Right hindlimb (tissue), 1 donor: ENCODE data around the gene PTGS1.
"Not testable (repeated sequence)": the region's sequence is repeated elsewhere in the genome, so short reads cannot be mapped to it uniquely, and the experiment has no call there.

Source experiments
- DNase-seq: peaks from one replicate; pipeline ENCODE4 v3.0.0-alpha.2; 2018

The PTGS1 gene

DNA sequence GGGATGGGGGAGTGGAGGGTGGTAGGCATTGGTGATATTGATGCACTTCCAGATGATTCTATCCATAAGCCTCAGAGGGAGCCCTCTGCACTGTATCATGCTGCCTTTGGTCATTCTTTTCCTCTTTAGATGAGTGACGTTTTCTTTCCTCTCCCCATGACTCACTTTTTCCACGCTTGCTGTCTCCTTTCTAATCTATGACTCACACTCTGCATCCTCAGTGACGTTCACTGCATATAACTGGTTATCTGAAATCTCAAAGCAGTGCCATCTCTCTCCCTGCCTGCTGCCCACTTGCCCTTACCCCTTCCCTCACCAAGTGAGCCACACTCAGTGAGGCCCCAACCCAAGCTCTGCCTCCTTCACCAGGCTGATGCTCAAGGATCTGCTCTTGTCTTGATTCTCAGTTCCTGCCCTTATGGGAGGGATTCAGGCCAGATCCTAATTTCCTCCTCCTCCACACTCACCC lies 31.6 kb downstream of the PTGS1 start:
- no peak for DNase-seq

DNA sequence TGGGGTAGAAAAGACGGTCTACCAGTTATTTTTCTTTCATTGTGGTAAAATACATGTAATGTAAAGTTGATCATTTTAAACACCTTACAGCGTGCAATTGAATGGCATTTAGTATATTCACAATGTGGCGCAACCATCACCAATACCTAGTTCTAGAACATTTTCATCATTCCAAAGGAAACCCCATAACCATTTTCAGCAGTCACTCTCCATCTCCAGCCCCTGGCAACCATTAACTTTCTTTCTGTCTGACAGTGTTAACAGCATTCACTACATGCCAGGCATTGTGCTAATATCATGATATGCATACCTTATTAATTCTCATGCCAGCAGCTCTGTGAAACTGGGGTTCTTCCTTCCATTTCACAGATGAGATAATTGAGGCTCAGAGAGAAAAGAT lies 32.0 kb downstream of the PTGS1 start:
- DNase-seq = no peak

DNA sequence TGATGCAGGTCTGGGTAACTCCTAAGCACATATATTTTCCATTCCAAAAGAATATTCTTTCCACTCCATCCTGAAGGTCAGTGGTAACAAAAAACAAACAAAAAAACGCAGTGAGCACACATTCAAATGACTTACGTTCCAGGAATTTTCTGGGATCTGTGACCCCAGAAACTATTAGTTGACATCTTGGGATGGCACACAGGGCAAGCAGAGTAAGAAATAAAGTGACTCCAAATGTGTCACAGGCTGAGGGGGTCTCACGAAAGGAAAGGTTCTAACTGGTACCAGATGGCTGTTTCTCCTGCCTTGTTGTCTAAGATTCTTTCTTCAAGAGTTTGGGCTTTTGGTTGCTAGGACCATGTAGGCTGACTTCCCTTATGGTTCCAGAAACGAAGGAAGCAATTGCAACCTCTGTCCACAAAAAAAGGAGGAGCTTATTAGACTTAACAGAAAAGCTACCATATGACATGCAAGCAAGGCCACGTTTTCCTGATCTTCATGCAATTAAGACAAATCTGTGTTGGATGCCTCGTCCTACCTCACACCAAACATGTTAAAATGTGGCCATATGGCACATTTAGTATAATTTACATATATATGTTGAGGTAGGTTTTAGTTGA lies 32.7 kb downstream of the PTGS1 start:
- DNase-seq = no peak

DNA sequence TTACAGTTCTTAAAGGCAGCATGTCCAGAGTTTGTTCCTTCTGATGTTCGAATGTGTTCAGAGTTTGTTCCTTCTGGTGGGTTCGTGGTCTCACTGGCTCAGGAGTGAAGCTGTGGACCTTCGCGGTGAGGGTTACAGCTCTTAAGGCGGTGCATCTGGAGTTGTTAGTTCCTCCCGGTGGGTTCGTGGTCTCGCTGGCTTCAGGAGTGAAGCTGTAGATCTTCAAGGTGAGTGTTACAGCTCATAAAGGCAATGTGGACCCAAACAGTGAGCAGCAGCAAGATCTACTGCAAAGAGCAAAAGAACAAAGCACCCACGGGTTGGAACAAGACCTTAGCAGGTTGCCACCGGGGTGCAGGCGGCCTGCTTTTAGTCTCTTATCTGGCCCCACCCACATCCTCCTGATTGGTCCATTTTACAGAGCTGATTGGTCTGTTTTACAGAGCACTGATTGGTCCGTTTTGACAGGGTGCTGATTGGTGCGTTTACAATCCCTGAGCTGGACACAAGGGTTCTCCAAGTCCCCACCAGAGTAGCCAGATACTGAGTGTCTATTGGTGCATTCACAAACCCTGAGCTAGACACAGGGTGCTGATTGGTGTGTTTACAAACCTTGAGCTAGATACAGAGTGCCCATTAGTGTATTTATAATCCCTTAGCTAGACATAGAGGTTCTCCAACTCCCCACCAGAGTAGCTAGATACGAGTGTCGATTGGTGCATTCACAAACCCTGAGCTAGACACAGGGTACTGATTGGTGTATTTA lies 34.7 kb downstream of the PTGS1 start:
- DNase-seq = not testable (repeated sequence)

DNA sequence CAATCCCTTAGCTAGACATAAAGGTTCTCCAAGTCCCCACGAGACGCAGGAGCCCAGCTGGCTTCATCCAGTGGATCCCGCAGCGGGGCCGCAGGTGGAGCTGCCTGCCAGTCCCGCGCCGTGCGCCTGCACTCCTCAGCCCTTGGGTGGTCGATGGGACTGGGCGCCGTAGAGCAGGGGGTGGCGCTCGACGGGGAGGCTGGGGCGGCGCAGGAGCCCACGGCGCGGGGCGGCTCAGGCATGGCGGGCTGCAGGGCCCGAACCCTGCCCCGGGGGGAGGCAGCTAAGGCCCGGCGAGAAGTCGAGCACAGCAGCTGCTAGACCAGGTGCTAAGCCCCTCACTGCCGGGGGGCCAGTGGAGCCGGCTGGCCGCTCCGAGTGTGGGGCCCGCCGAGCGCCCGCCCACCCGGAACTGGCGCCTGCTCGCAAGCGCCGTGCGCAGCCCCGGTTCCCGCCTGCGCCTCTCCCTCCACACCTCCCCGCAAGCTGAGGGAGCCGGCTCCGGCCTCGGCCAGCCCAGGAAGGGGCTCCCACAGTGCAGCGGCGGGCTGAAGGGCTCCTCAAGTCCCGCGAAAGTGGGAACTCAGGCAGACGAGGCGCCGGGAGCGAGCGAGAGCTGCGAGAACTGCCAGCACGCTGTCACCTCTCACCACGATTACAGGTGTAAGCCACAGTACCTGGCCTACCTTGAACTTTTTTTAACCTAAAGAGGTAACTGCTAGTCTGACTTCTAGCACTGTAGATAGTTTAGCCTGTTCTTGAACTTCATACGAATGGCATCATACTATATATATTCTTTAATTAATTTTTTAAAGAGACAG lies 35.5 kb downstream of the PTGS1 start:
- no peak for DNase-seq

DNA sequence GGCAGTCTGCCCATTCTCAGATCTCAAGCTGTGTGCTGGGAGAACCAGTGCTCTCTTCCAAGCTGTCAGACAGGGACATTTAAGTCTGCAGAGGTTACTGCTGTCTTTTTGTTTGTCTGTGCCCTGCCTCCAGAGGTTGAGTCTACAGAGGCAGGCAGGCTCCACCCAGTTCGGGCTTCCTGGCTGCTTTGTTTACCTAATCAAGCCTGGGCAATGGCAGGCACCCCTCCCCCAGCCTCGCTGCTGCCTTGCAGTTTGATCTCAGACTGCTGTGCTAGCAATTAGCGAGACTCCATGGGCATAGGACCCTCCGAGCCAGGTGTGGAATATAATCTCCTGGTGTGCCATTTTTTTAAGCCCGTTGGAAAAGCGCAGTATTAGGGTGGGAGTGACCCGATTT lies 43.3 kb downstream of the PTGS1 start:
- not testable (repeated sequence) for DNase-seq

DNA sequence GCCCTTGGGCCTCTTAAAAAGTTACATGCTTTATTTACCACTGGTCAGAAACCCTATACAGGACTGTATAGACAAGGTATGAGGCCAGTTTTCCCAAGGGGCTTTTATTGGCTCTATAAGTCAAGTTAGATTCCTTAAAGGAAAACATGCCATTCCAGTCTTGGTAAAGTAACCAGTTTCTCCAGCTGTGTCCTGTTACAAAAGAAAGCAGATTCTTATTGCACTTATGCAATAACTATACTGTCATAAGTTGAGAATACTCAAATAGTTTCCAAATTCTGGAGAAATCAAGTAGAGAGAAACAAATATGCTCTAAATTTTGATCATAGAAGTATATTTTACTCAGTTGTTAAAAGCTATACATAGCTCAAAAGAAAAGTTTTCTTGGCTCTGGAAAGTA lies 47.2 kb downstream of the PTGS1 start:
- no peak for DNase-seq

DNA sequence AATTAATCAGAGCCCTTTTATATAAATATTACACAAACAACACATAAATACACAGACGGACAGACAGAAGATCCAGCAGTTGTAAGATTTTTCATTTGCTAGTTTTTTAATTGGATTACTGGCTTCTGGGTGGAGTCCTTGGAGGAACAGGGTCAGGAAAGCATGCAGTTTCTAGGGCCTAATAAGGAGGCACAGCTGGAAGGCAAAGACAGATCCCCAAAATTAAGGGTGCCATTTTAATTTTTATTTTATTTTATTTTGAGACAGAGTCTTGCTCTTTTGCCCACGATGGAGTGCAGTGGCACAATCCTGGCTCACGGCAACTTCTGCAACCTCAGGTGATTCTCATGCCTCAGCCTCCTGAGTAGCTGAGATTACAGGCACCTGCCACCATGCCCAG lies 49.5 kb downstream of the PTGS1 start:
- no peak for DNase-seq

DNA sequence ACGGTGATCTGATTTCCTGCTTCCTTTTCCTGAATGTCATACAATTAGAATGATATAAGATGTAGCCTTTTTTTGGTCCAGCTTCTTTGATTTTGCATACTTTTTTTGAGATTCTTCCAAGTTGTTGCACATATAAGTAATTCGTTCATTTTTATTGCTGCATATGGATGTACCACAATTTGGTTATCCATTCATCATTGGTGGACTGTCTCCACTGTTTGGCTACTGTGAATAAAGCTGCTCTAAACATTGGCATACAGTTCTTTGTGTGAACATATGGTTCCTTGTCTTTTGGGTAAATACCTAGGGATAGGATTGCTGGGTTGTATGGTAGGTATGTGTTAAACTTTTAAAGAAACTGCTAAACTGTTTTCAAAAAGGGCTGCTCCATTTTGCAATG lies 54.3 kb downstream of the PTGS1 start:
- no peak for DNase-seq

DNA sequence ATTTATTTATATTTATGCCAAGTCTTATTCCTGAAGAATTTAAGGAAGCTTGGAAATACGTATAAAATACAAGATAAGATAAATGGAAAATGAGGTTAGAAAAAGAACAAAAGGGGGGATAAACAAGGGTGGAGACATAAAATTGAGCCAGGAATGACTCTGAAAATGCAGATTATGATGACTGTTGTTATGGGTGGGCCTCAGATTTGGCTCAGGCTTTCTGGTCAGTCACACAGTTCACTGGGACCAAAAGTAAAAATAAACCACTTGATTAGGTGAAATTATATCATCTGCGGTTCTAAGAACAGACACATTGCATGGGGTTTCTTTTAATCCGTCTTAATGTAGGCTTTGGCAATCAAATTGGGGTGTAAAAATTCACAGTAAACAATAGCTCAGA lies 55.9 kb downstream of the PTGS1 start:
- no peak for DNase-seq

DNA sequence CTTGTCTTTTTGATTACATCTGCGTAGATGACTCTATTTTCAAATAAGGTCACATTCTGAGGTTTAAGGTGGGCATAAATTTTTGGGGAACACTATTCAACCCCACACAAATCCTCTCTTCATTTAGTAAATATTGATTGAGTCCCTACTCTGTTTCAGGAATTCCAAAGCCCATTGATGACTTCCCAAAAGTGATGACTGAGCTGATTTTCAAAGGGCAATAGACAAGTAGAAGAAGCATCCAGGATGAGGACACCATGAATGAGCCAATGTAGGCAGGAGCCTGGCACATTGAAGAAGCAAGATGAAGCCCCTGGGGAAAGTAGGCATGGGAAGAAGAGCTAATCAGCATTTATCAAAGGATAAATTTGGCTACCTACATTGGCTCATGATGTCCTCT lies 71.7 kb downstream of the PTGS1 start:
- no peak for DNase-seq

DNA sequence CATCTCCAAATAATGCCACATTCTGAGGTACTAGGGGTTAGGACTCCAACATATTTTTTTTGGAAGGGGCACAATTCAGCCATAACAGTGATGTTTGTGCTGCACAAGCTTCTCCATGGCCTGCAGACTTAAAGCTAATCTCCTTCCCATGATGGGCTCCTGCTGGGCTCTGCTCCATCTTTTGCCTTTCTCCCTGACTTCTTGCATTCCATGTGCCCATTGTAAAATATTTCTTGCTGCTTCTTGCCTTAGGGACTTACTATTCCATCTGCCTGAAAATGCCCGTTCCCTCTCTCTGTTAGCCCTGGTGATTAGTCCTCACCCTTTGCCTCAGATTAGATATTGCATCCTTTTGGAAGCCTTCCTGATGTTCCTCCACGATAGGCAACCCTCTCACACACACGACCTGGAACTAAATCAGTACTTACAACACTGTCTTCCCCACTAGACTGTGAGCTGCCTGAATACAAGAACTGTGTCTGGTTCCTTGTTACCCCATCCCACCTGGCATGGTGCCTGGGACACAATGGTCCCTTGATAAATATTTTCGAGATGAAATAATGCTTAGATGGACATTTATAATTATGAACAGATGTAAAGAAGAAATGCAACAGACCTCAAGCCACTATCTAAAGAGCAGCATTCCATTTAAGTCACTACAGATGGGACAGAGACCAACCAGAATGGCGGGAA lies 73.4 kb downstream of the PTGS1 start:
- no peak for DNase-seq
